ENCODE measurements around the gene PAWR.

DNA sequence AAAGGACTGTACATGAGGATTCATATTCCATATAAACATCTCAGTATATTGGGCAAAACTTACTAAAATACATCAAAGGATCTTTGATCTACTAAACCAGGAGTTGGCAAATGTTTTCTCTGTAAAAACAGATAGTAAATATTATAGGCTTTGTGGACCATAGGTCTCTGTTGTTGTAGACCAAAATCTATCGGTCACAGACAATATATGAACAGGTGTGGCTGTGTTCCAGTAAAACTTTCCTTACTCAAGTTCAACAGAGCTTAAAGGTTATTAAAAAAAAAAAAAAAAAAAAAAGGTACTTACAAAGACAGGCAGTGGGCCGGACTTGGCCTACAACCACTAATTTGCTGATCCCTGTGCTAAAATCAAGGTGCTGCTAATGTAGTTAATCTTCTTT is 40.3 kb downstream of the PAWR start:
- TF ChIP-seq POLR2A (IDR thresholded peaks at IDR 0.05) (no peak), POLR2AphosphoS5 (IDR thresholded peaks at IDR 0.05) (no peak)
- TF ChIP-seq, protein P1, sequence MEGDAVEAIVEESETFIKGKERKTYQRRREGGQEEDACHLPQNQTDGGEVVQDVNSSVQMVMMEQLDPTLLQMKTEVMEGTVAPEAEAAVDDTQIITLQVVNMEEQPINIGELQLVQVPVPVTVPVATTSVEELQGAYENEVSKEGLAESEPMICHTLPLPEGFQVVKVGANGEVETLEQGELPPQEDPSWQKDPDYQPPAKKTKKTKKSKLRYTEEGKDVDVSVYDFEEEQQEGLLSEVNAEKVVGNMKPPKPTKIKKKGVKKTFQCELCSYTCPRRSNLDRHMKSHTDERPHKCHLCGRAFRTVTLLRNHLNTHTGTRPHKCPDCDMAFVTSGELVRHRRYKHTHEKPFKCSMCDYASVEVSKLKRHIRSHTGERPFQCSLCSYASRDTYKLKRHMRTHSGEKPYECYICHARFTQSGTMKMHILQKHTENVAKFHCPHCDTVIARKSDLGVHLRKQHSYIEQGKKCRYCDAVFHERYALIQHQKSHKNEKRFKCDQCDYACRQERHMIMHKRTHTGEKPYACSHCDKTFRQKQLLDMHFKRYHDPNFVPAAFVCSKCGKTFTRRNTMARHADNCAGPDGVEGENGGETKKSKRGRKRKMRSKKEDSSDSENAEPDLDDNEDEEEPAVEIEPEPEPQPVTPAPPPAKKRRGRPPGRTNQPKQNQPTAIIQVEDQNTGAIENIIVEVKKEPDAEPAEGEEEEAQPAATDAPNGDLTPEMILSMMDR (IDR thresholded peaks at IDR 0.05) = no peak
